HG02885 (cell line): ENCODE measurements around the gene EFCC1.

Experiments
- ATAC-seq: cut with Tn5 transposase; IDR thresholded peaks from one replicate; pipeline ENCODE4 v1.9.1; 2021; ENCODE audit warnings: mild to moderate bottlenecking; ENCODE audit not compliant: unreplicated experiment, poor library complexity

The EFCC1 gene

DNA sequence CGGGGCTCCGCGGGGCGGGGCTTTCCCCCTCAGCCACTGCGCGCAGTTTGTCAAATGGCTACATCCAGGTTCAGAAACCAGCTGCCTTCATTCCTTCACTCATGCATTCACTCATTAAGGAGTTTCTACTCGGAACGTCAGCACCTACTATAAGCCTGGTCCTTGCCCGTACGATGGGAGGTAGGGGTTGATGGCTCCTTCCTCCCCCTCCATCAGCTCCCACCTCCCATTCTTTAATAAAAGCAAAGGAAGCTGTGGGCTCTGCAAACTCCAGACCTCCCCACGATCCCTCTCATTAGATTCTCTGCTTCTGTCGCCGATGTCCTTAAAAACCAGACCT, 7.0 kb upstream of the EFCC1 start:
- ATAC-seq, result no peak

DNA sequence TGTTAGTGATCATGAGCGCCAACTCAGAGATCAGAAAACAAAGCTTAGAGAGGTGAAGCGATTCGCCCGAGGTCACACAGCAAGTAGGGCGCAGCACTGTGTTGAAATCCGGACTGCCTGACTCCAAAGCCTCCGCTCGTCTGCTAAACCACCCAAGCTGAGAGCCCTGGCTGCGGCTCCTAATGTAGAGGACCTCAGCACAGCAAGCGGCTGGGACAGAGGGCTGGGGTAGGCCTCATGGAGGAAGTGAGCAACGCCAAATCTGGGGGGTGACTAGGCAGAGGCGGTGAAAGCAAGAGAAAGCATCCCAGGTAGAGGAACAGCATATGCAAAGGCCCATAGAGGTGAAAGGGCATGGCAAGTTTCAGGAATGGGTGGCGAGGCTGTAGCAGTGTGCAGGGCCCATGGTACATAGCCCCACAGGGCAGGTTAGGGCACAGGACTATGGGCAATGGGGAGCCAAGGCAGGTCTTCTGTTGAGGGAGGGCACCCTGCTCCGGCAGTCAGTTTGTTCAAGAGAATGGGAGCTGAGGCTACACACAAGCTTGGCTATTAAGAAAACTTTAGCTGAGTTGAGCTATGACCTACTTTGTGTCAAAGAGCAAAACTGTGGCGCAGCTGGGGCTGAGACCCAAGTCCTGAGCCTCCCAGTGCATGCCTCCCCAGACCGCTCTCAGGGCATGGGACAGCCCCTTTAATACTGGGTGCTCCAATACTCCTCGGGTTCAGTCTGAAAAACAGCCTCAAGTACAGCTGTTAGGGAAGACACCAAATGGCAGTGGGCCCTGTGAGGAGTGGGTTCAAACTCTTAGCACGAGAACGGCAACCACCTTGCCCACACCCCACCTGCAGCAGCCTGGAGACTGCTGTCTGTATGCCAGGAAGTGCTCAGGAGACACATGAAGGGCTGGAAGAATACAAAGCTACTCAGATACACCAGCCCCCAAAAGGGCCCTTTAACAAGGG, 6.2 kb upstream of the EFCC1 start:
- ATAC-seq, result no peak

DNA sequence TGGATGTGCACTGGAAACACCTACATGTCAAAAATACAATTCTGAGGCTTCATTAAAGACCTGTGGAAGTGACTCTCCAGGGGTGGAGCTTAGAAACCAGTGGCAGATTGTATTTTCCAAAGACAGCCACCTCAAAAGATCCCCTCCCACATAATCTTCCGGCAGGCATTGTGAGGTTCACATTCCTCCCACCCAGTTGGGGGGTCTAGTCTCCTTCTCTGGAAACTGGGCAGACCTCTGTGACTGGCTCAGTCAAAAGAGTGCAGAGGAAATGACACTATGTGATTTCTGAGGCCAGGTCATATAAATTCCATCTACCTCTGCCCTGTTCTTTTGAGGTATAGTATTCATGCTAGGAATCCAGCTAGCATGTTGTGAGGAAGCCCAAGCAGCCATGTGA, 5.4 kb upstream of the EFCC1 start:
- ATAC-seq, result no peak

DNA sequence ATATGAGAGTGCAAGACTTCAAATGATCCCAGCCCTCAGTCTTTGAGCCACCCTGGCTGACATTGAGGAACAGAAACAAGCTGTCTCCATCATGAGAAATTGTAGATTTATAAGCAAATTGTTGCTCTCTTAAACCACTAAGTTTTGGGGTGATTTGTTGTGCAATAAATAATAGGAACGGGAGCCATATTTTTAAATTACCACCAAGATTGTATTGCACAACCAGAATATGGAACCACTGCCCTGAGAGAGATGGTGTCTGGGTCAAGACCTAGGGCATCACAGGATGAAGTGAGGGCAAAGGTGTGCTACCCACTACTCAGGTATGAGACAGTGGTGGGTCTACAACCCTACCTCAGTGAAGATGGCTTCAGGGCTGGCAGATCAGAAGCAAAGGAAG, 4.9 kb upstream of the EFCC1 start:
- ATAC-seq, result no peak

DNA sequence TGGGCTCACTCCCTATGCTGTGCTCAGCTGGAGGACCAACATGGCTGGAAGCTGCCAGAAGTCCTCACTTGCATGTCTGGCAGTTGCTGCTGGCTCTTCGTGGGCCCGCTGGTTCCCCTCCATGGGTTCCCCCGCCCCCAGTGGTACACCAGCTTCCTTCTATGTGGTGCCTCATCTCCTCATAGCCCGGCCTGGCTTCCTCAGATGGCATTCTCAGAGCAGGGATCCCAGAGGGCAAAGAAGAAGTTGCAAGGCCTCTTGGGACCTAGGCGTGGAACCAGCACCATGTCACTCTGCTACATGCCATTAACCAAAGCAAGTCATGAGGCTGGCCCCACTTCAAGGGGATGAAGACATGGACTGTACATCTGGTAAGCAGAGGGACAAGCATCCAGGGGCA, 4.4 kb upstream of the EFCC1 start:
- ATAC-seq, result no peak

DNA sequence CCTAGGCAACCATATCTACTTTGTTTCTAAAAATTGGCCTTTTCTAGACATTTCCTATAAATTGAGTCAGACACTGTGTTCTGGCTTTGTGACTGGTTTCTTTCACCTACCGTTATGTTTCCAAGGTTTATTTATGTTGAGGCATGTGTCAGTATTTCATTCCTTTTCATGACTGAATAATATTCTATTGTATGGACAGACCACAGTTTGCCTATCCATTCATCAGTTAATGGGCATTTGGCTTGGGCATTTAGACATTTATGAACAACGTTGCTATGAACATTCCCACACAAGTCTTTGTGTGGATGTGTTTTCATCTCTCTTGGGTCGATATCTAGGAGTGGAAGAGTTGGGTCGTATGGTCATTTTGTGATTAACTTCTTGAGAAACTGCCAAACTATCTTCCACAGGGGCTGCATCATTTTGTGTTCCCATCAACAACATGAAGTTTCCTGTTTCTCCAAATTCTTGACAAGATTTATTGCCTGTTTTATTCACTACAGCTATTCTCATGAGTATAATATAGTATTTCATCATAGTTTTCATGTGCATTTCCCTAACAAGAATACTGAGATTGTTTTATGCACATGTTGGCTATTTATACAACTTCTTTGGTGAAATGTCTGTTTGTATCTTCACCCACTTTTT, 3.5 kb upstream of the EFCC1 start:
- ATAC-seq, result no peak

DNA sequence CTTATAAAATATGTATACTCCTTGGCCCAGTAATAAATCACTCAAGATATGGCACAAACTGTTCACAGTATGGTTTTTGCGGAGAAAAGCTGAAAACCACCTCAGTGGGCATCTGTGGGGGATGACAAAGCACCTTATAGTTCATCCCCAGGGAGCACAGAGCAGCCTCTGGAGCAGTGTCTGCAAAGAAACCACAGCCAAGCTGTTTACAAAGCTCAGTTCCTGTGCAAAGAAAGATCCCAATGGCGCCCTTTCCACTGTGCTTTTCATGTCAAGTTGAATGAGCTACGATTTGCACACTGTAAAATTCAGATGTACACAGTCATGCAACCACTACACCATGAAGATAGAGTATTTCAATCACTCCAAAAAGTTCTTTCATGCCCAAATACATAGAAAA, 2.5 kb upstream of the EFCC1 start:
- no peak for ATAC-seq

DNA sequence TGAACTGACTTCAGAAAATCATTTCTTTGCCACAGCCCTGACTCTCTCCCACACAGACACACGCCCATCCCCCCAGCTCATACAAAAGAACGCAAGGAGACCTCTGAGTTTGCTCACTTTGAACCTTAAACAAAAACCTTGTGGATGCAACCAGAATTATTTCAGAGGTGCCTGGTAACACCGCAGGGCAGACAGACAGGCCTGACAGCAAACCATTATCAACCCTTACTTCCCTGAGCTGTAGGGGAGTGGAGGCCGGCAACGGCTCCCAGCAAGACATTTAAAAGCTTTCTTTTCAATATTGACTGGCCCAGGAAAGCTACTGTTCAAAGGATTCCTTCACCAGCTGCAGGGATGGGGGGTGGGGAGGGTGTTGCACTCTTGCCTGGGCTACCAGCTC, 2.0 kb upstream of the EFCC1 start:
- no peak for ATAC-seq

DNA sequence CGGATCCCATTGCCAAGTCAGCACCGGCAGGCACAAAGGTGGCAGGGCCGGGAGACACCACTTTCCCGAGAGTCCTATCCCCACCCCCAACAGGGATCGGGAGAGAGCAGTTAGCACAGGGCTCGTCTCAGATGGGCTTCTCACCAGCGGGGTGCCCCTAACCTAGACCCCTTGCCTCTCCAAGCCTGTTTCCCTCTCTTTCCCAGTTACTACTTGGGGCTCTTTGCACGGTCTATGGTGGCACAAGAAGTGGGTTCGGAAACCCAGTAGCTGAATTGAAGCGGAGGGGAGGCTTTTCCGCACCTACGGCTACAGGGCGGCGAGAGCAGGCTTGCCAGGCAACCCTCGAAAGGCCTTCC, 383 bp upstream of the EFCC1 start:
- no peak for ATAC-seq

DNA sequence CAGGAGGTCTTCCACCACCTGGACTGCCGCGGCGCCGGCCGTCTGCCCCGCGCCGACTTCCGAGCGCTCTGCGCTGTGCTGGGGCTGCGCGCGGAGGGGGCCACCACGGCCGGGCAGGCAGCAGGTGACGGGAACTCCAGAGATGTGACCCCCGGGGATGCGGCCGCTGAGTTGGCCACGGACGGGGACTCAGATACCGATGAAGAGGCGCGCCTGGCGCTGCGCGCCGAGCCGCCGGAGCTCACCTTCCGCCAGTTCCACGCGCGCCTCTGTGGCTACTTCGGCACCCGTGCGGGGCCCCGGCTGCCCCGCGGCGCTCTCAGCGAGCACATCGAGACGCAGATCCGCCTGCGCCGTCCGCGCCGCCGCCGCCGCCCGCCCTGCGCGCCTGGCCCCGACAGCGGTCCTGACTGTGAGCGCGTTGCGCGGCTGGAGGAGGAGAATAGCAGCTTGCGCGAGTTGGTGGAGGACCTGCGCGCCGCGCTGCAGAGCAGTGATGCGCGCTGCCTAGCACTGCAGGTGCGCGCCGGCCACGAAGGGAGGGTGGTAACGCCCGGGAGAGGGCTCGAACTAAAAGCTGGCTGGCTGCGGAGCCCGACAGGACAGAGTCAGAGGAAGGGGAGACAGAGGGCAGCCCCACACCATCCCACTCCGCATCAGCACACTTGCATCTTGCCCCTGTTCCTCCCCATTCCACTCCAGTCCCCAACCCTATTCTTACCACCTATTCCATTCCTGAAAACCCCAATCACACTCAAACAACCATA, 885 bp downstream of the EFCC1 start:
- ATAC-seq, result no peak

DNA sequence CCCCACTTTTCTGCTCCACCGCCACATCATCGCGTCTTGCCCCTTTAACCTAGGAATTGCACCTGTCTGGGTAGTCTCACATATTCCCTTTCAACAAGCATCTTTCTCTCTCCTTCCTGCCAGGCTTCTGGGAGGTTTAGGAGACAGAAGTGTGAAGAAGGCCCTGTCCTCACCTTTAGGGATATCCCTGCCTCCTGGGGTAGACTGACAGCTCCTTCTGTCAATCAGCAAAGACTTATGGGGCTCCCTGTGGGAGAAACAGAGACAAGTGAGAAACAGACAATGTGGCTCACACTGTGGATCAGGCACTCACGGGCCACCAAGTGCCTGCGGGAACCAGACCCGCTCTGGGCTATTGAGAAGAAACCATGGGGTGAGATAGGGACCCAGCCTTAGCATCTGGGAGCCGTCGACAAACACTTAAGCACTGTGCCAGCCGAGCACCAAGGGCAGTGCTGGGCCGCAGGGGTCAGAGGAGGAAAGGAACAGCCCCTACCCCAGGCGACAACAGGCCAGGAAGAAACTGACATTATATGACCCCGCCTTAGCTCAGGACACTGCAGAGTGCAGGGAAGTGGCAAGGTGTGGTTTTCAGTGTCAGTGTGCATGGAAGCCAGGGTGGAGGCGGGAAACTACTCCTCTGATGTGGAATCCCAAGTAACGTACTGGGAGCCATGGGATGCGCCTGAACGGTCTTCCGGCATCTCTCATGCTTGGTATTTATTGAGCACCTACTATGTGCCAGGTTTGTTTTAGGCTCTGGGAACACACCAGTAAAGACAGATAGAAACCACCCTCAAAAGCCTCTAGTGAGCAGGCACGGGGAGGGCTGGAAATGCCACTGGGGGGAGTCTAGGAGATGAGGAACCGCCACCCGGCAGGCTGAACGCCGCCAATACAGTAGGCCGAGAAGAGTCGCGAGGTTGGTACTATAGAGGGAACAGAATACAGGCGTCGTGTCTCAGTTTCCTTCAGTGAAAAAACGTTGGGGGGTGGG, 1.8 kb downstream of the EFCC1 start:
- no peak for ATAC-seq

DNA sequence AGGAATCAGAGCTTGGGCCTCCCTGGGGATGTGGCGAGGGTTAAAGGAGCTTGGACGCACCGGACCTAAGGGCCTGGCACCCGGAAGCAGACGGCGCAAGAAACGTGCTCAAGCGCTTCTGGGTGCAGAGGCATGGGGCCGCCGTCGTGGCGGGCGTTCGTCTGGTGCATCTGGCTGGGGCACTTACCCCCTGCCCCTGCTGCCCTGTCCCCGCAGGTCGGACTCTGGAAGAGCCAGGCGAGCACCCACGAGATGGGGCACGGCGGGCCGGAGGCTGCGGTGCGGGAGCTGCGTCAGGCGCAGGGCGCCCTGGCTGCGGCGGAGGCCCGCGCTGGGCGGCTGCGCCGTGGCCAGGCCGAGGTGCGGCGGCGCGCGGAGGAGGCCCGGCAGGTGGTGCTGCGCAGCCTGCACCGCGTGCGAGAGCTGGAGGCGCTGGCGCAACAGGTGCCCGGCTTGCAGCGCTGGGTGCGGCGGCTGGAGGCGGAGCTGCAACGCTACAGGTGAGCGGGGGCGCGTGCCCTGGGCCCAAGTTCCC, 2.5 kb downstream of the EFCC1 start:
- no peak for ATAC-seq

DNA sequence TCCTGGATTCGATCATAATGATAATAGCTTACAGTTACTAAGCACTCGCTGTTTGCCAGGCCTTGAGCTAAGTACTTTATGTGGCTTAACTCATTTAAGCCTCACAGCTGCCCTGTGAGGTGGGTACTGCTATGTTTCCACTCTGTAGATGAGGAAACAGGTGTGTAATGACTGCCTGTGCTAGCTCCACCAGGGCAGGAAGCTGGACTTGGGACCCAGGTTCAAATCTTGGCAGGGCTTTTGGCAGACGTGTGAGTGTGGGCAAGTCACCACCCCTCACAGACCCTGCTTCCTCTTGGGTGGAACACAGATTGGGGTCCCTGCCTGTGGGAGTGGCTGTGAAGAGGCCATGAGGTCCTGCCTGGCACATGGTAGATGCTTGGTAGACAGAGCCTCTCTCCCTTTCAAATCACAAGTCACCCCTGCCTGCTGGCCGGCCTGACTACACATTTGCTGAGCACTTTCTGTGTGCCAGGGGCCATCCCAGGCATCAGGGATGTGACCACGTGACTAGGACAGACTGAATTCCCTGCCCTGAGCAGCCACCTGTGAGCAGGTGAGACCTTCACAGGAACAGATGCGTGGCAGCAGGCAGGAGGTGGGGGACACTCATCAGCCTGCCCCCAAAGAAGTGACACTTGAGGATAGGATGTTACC, 3.7 kb downstream of the EFCC1 start:
- no peak for ATAC-seq

DNA sequence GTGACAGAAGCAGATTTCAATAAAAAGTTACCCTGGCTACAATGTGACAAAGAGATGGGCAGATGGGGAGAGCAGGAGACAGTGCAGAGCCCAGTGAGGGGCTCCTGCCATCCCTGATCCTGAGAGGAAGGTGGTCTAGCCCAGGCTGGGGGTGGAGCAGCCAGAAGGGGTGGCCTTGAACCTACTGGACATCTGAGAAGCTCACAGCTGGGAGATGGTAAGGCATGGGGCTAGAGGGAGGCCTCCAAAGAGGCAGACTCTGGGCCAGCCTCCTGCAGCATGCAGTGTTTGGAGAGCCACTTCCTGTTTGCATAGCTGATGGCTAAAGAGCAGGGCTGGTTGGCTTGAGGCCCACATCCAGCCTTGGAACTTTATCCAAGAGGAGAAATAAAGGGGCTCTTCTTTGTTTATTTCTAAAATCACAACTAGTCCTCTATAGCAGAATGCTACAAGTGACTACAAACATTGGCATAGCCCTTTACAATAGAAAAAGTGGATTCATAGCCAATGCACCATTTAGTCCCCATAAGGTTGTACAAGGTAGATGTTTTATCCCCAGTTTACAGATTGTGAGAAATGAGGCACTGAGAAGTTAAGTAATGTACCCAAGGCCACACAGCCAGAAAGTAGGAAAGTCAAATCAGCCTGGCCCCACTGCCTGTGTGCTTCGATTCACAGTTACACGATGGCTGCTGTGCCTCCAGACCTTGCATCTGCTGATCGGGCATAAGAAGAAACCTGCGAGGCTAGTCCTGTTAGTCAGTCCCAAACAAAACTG, 4.6 kb downstream of the EFCC1 start:
- no peak for ATAC-seq

DNA sequence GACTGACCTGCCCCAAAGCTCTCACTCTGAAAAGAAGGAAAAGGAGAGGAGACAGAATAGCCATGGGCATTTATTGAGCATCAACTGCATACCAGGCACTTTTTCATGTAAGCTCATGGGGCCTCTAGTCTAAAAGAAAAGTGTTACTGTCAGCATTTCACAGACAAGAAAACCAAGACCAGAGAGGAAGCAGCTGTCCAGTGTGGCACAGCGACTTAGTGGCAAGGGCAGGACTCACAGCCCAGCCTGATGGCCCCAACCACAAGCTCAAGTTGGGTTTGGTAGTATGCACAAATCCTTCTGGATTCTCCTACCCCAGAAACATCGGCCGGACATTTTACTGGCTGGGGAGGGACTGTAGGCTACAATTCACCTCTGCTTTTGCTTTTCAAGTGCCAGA, 5.8 kb downstream of the EFCC1 start:
- no peak for ATAC-seq

DNA sequence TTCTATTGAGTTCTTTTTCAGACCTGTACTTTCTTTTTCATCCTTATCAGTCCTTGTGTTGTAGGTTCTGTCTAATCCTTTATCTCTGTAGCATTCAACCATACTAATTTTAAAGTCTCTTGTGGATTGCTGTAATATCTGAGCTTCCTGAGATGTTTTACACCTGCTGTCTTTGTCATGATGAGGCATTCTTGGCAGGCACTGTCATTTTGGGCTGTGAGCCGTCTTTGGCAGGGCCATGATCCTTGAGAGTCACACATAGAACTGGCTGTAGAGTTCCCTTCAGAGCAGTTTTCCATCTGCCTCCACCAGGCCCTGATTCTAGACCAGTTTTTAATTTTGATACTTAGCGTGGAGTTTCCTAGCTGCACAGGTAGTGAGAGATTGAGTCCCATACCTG, 6.7 kb downstream of the EFCC1 start:
- no peak for ATAC-seq

DNA sequence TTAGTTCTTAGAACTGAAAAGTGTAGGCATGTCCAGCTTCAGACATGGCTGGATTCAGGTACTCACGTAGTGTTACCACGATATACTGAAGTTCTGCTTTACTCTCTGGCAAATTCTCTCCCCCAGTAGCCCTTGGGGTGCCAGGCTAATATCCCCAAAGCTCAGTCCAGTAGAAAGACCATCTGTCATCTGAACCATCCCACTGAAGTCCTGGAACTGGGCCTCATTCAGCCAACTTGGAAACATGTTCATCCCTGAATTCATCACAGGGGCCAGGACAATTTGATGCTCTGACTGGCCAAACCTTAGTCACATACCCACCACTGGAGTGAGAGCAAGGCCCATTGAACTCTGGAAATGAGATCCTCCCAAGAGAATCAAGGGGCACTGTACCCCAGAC, 8.2 kb downstream of the EFCC1 start:
- no peak for ATAC-seq

DNA sequence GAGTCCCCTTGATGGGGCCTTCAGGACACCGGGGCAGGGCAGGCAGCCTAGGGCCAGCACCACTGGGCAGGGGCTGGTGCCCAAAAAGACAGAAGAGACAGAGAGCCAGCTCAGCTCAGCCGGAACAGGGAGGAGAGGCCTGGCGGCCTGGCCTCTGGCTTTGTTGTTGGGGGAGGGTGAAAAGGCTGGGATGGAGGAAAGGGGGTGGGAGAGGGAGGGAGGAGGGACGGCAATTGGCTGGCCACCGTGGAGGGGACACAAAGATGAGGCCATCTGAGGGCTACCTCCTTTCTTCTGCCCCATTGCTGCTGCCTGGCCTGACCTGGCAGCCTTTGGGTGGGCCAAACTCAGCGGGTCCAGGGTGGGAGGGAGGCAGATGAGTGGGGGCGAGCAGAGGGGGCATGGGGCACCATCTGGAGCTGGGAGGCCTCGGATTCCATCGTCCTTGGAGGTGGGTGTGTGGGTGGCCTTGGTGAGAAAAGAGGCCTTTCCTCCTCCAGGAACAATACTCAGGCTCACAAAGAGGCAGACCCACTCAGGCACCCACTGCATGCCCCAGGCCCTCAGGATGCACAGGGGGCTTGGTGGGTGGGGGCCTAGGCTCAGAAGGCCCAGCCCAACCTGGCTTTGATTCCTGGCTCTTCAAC, 9.3 kb downstream of the EFCC1 start:
- no peak for ATAC-seq
